ENCODE measurements around the gene TFAP2C.

DNA sequence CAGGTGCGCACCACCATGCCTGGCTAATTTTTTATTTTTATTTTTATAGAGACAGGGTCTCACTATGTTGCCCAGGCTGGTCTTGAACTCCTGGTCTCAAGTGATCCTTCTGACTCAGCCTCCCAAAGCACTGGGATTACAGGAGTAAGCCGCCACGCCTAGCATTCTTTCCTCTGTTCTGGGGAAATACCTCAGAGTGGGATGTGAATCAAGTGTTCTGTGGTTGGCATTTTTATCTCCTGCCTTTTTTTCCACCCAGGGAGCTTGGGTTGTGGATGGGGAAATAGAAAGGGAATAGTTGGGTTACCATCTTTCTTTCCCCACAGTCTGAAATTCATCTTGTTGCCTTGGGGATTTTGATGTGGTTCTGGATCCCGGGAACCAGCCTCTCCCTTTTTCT, 24.1 kb downstream of the TFAP2C start:
- TF ChIP-seq, protein P1, sequence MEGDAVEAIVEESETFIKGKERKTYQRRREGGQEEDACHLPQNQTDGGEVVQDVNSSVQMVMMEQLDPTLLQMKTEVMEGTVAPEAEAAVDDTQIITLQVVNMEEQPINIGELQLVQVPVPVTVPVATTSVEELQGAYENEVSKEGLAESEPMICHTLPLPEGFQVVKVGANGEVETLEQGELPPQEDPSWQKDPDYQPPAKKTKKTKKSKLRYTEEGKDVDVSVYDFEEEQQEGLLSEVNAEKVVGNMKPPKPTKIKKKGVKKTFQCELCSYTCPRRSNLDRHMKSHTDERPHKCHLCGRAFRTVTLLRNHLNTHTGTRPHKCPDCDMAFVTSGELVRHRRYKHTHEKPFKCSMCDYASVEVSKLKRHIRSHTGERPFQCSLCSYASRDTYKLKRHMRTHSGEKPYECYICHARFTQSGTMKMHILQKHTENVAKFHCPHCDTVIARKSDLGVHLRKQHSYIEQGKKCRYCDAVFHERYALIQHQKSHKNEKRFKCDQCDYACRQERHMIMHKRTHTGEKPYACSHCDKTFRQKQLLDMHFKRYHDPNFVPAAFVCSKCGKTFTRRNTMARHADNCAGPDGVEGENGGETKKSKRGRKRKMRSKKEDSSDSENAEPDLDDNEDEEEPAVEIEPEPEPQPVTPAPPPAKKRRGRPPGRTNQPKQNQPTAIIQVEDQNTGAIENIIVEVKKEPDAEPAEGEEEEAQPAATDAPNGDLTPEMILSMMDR (IDR thresholded peaks at IDR 0.05; ENCODE audit: low read depth, low read length, missing input control), result no peak
- TF ChIP-seq TAF1 (conservative IDR thresholded peaks at IDR 0.05) (no peak), YY1 (IDR thresholded peaks at IDR 0.05) (no peak)
